ENCODE results near the gene INPP5D.

- TF ChIP-seq CTCF (IDR thresholded peaks at IDR 0.05) (no peak), POLR2A (IDR thresholded peaks at IDR 0.05) (no peak), POLR2AphosphoS5 (IDR thresholded peaks at IDR 0.05; ENCODE audit: insufficient read depth in 1 of 2, low read depth in 1 of 2) (no peak)
Observed at GRCh38 chr2:233141901-233142300, 81.8 kb downstream of the INPP5D start.
